SK-N-SH (cell line): ENCODE measurements around the gene GMFB. TPM values are rescaled to one million over a fixed set of nuclear protein-coding genes. Genes with fewer than 3 reads are reported as not detected.

Source experiments
- CTCF ChIA-PET: fragments of 300-600, 350-600 bp; formaldehyde crosslinking; extraction: SDS; loops from one replicate; lab custom pipeline; 2021; lab: Yijun Ruan, JAX
- POLR2A ChIA-PET: fragments of 350-600 bp; sonication (Branson Sonifier 250); formaldehyde crosslinking; extraction: SDS; loops from one replicate; lab custom pipeline; 2020; ENCODE audit warnings: antibody characterized with exemption, inconsistent platforms; lab: Yijun Ruan, JAX
- DNase-seq: peaks from one replicate; pipeline ENCODE4 v3.0.0; 2012
- H2AFZ ChIP-seq: fragments of 200-600 bp; sonication (generic); 2 replicates; pipeline ENCODE4 v1.8.1; 2016; ENCODE audit warnings: antibody characterized with exemption, mild to moderate bottlenecking, low read depth
- H3F3A ChIP-seq: fragments of 200-600 bp; sonication (generic); replicated peaks from 2 replicates; pipeline ENCODE3; 2016; ENCODE audit warnings: antibody characterized with exemption, mild to moderate bottlenecking; ENCODE audit not compliant: insufficient read depth
- H3K27ac ChIP-seq, 2 experiments: fragments of 200-500 bp in 1 of 2; fragments of 200-600 bp in 1 of 2; sonication (Bioruptor generic) in 1 of 2; sonication (generic), shearing (Covaris generic) in 1 of 2; 2 replicates each; pipeline versions ENCODE4 v1.5.1 to v1.6.1; 2014 to 2016; ENCODE audit warnings: low read depth in 2 of 2, inconsistent platforms in 1 of 2, low read length in 1 of 2, mild to moderate bottlenecking in 1 of 2, mixed read lengths in 1 of 2
- H3K27me3 ChIP-seq: fragments of 200-600 bp; sonication (generic), shearing (Covaris generic); 2 replicates; pipeline ENCODE4 v1.6.1; 2016; ENCODE audit warnings: mixed run types; ENCODE audit not compliant: insufficient read depth
- H3K36me3 ChIP-seq, 2 experiments: fragments of 200-500 bp in 1 of 2; fragments of 200-600 bp in 1 of 2; sonication (Bioruptor generic) in 1 of 2; sonication (generic) in 1 of 2; replicated peaks in 1 of 2; 2 replicates each; pipeline versions ENCODE3 to v1.5.1; 2014 to 2016; ENCODE audit warnings: low read length in 1 of 2, mild to moderate bottlenecking in 1 of 2; ENCODE audit not compliant: insufficient read depth in 2 of 2, control insufficient read depth in 1 of 2
- H3K4me1 ChIP-seq, 2 experiments: fragments of 200-500 bp in 1 of 2; fragments of 200-600 bp in 1 of 2; sonication (Bioruptor generic) in 1 of 2; sonication (generic), shearing (Covaris generic) in 1 of 2; 2 replicates each; pipeline versions ENCODE4 v1.5.1 to v1.6.1; 2014 to 2016; ENCODE audit warnings: low read depth in 1 of 2, low read length in 1 of 2, mixed run types in 1 of 2; ENCODE audit not compliant: insufficient read depth in 2 of 2, control insufficient read depth in 1 of 2
- H3K4me2 ChIP-seq: fragments of 200-600 bp; sonication (generic), shearing (Covaris generic); 2 replicates; pipeline ENCODE4 v1.6.1; 2017; ENCODE audit warnings: mixed run types
- H3K4me3 ChIP-seq, 2 experiments: fragments of 200-500 bp in 1 of 2; fragments of 200-600 bp in 1 of 2; sonication (Bioruptor generic) in 1 of 2; sonication (generic), shearing (Covaris generic) in 1 of 2; 2 replicates each; pipeline versions ENCODE4 v1.5.1 to v1.8.1; 2014 to 2016; ENCODE audit warnings: low read depth in 2 of 2, inconsistent platforms in 1 of 2, low read length in 1 of 2, mild to moderate bottlenecking in 1 of 2, mixed read lengths in 1 of 2, moderate library complexity in 1 of 2
- H3K79me2 ChIP-seq: fragments of 200-600 bp; sonication (generic); 2 replicates; pipeline ENCODE4 v1.8.1; 2017; ENCODE audit warnings: mild to moderate bottlenecking; ENCODE audit not compliant: insufficient read depth
- H3K9ac ChIP-seq: fragments of 200-600 bp; sonication (generic); 2 replicates; pipeline ENCODE4 v1.6.1; 2017; ENCODE audit warnings: mixed run types
- H3K9me2 ChIP-seq: fragments of 200-600 bp; sonication (generic); 2 replicates; pipeline ENCODE4 v1.6.1; 2017; ENCODE audit warnings: mixed run types
- H3K9me3 ChIP-seq: fragments of 200-600 bp; sonication (generic); 2 replicates; pipeline ENCODE4 v1.6.1; 2017; ENCODE audit warnings: mixed run types, mild to moderate bottlenecking, moderate library complexity
- H4K20me1 ChIP-seq: fragments of 200-600 bp; sonication (generic); 2 replicates; pipeline ENCODE4 v1.6.1; 2017; ENCODE audit warnings: mild to moderate bottlenecking, mixed run types; ENCODE audit not compliant: insufficient read depth
- FOXM1 ChIP-seq: IDR thresholded peaks from 2 replicates; pipeline ENCODE4 v1.4.0; 2012; ENCODE audit warnings: low read depth, mild to moderate bottlenecking
- GATA2 ChIP-seq: sonication (generic); formaldehyde crosslinking; IDR thresholded peaks from 2 replicates; pipeline ENCODE4 v1.5.0; 2020; ENCODE audit warnings: mild to moderate bottlenecking, missing genetic modification reagents
- NRF1 ChIP-seq: IDR thresholded peaks from 2 replicates; pipeline ENCODE4 v1.6.1; 2012; ENCODE audit warnings: low read depth, mild to moderate bottlenecking, low read length
- RXRA ChIP-seq: IDR thresholded peaks from 2 replicates; pipeline ENCODE4 v1.4.0; 2012; ENCODE audit warnings: low read depth, mild to moderate bottlenecking, borderline replicate concordance
- TCF12 ChIP-seq: IDR thresholded peaks from 2 replicates; pipeline ENCODE4 v1.4.0; 2012
- WGBS: methylation state at CpG from one replicate; pipeline ENCODE4 v1.1.6; 2017; ENCODE audit warnings: low lambda C conversion rate; 5-methylcytosine and 5-hydroxymethylcytosine counted together
- polyA plus RNA-seq, 3 experiments: library from polyadenylated mRNA; depleted of rRNA; stranded (reverse); fragments of >200 nt; gene quantifications; 2 replicates each; pipeline ENCODE4 v1.2.3, GENCODE V29; 2012
- TF ChIP-seq, protein P1 (sequence below): IDR thresholded peaks from 2 replicates; pipeline ENCODE4 v1.6.1; 2012; ENCODE audit warnings: mild to moderate bottlenecking, low read depth, low read length, moderate library complexity

Gene GMFB
- polyA plus RNA-seq, 1 of the 3 experiments (the other 2 are of a cell fraction), result 9.4 TPM

DNA sequence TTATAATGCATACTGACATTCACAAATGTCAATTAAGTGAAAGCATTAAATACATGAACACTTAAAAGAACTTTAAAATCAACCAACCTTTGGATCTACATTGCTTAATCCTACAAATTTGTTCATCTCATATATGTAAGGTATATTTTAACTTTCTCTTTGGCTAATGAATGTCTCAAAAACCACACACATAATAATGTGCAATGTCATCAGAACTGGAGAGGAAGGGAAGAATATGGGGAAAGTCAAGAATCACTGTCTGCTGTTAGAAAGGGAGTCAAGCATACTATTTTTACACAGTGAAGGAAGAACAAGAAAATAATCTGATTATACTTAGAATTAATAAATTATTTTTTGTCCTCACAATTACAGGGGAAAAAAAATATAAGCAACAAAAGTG is 4.9 kb downstream of the GMFB start (continued):
- TF ChIP-seq, protein P1, sequence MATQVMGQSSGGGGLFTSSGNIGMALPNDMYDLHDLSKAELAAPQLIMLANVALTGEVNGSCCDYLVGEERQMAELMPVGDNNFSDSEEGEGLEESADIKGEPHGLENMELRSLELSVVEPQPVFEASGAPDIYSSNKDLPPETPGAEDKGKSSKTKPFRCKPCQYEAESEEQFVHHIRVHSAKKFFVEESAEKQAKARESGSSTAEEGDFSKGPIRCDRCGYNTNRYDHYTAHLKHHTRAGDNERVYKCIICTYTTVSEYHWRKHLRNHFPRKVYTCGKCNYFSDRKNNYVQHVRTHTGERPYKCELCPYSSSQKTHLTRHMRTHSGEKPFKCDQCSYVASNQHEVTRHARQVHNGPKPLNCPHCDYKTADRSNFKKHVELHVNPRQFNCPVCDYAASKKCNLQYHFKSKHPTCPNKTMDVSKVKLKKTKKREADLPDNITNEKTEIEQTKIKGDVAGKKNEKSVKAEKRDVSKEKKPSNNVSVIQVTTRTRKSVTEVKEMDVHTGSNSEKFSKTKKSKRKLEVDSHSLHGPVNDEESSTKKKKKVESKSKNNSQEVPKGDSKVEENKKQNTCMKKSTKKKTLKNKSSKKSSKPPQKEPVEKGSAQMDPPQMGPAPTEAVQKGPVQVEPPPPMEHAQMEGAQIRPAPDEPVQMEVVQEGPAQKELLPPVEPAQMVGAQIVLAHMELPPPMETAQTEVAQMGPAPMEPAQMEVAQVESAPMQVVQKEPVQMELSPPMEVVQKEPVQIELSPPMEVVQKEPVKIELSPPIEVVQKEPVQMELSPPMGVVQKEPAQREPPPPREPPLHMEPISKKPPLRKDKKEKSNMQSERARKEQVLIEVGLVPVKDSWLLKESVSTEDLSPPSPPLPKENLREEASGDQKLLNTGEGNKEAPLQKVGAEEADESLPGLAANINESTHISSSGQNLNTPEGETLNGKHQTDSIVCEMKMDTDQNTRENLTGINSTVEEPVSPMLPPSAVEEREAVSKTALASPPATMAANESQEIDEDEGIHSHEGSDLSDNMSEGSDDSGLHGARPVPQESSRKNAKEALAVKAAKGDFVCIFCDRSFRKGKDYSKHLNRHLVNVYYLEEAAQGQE, result no peak
- TF ChIP-seq TCF12, result no peak

DNA sequence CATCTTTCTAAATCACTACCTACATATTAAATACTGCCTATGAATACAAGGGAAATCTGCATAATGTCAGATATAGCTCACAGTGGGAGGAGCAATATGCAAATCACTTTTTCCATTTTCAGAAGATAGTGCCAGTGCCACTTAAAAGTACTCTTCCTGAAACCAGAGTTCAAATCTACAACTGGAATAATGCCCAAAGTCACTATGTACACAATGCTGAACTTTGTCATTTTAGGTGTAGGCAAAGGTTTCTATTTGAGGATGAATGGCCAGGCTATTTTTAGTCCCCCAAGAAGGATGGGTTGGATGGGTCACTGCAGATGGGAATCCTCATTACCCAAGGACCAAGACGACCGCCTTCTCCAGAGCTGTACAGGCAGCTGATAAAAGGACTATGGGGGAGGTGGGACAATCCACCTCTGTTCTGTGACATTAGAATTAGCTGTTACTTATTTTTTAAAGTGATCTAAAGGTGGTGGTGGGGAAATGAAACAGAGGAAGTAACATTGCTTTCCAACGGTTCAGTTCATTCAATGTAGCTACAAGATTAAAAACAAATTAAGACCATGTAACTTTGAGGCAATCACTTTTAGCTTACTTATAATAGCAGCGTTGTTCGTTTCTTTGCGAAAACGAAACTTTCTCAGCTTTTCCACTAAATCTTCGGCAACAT is 5.6 kb downstream of the GMFB start:
- ChIA-PET POLR2A (no interaction called here), CTCF (interaction anchor here (1.3 to 3.2 kb wide), 2 partner anchors 9 to 291 kb away, joined by 3 to 12 read pairs; no protein-coding TSS in a partner anchor)
- H2AFZ ChIP-seq, result no peak overlapping the region
- no peaks in the 10 kb centered on the region for H3K27me3 ChIP-seq
- no peak overlapping the region for H3K9ac ChIP-seq
- peaks cover 16% of the 10 kb centered on the region for H3F3A ChIP-seq
- H3K36me3 ChIP-seq, result peaks cover 56 to 64% of the 10 kb centered on the region in 2 experiments
- no peak overlapping the region for H3K4me3 ChIP-seq
- no peaks in the 10 kb centered on the region for H3K9me2 ChIP-seq
- TF ChIP-seq GATA2 (no peak), RXRA (no peak), FOXM1 (no peak), NRF1 (no peak)
- TF ChIP-seq, protein P1, result no peak
- no peak overlapping the region; a peak in 1 of 4 replicates for H3K27ac ChIP-seq
- DNase-seq, result no peak
- H3K9me3 ChIP-seq, result no peaks in the 10 kb centered on the region
- H3K4me2 ChIP-seq, result no peak overlapping the region
- peaks cover 26% of the 10 kb centered on the region; the same call in 1 of the 2 replicates for H4K20me1 ChIP-seq
- H3K79me2 ChIP-seq, result peaks cover 91% of the 10 kb centered on the region
- peaks cover 5 to 32% of the 10 kb centered on the region in 2 experiments; a peak in 3 of 4 replicates for H3K4me1 ChIP-seq
- WGBS, result 93% methylated on average over 8 of the region's 8 CpGs
